Fibroblast of skin of left biceps (primary cell): Measurements from ENCODE around the gene CMBL.
"Not testable (repeated sequence)": the region's sequence is repeated elsewhere in the genome, so short reads cannot be mapped to it uniquely, and the experiment has no call there.

ENCODE experiments used
- DNase-seq, 2 experiments: peaks; one replicate each; pipeline ENCODE4 v3.0.0-alpha.2; 2013; ENCODE audit warnings: low read depth in 2 of 2

Gene CMBL

GRCh38 chr5:10285362-10285761 is 22.3 kb downstream of the CMBL start:
- not testable (repeated sequence) for DNase-seq

- peak in 1 of 2 experiments; percentile 28 for DNase-seq
Measured at GRCh38 chr5:10283927-10284635, 23.6 kb downstream of the CMBL start.

GRCh38 chr5:10279925-10280720 is 27.6 kb downstream of the CMBL start:
- no peak for DNase-seq

DNA sequence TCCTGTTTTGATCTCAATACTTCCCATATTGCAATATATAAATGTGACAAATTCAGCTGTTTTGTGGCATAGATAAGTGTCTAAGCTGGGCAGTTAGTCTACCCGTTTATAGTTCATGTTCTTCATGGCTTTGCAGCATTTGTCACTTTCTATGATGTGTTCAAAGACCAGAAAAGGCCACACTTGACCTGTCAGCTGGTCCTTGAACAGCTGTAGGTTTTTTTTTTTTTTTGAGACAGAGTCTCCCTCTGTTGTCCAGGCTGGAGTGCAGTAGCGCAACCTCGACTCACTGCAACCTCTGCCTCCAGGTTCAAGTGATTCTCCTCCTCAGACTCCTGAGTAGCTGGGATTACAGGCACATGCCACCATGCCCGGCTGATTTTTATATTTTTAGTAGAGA is 28.4 kb downstream of the CMBL start:
- DNase-seq = no peak

GRCh38 chr5:10278658-10279279 is 28.9 kb downstream of the CMBL start:
- no peak for DNase-seq

DNA sequence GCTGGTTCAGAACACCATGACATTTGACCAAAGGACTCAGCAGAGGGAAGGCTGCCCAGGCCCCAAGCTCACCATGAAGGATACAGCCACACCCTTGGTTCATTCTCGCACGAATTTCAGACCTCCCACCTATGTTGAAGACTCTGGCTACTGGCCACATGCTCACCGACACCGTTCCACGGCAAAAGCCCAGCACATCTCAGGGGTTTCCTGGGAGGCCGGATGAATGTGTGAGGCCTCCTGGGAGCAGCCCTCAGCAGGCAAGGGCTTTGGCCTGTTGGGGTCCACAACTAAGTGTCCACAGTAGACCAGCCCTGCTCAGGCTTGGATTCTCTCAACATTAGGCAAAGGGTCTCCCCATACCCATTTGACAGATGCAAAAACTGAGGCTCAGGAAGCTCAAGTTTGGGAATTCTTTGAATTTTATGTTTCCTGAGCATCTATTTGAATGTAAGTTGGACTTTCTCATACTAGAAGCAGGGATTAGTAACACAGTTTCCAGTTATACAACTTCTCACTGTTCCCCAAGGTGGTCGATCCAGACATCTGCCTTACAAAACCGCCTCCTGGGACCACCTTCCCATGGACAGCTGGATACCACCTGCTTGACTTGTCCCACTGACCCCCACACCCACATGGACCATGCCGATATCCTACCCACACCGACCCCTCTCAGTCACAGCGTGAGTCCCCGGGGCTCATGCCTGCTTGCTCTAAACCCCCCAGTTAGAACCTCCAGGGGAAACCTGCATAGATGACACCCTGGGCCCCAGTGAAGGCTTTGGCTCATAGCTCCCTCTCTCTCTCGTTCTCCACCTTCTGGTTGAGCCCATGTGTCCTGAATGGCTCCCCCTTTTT is 29.7 kb downstream of the CMBL start:
- DNase-seq = no peak

DNA sequence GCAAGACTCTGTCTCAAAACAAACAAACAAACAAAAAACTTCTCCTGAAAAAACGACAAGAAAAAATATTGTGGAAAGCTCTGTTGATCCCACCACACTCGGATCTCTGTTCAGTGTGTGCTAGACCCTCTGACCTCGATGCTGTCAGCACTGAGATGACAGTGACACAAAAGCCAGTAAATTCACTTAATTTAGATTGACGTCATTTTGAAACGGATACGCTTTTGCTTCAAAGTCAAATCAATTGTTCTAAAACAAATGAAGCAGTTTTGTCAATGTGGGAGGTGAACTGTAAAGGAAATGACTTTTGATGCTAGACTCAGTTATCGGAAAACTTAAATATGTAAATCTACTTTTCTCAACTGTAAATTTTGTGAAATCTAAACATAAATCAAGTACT is 31.0 kb downstream of the CMBL start:
- no peak for DNase-seq

DNA sequence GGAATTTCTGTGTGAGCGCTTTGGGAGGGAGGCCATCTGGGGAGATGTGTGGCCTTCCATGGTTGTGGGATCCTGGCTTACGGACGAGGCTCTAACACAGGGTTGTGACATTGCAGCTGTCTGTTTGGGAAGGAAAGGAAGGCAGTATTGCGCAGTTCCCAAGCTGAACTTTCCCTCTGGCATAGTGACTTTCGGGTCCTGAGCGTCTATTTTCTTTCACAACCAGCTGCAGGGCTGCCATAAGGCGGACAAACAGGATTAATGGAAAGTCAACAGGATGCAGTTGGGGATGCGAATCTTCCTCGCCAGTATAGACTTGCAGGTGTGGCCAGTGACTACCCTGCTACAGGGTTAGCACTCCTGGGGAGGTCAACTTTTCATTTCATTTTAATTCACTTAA is 31.7 kb downstream of the CMBL start:
- DNase-seq = no peak

- no peak for DNase-seq
Measured at GRCh38 chr5:10275460-10275859, 32.2 kb downstream of the CMBL start.

DNA sequence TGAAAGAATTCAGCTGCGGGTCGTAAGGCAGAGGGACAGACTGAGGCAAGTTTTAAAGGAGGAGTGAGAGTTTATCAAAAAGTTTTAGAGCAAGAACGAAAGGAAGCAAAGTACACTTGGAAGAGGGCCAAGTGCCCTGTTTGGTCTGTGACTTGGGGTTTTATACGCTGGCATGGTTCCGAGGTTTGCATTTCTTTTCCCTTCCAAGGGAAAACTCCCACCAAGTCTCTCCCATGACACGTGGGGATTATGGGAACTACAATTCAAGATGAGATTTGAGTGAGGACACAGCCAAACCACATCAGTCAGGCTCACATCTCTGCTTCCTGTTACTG is 34.9 kb downstream of the CMBL start:
- not testable (repeated sequence) for DNase-seq

GRCh38 chr5:10272053-10272874 is 35.4 kb downstream of the CMBL start:
- DNase-seq = no peak

DNA sequence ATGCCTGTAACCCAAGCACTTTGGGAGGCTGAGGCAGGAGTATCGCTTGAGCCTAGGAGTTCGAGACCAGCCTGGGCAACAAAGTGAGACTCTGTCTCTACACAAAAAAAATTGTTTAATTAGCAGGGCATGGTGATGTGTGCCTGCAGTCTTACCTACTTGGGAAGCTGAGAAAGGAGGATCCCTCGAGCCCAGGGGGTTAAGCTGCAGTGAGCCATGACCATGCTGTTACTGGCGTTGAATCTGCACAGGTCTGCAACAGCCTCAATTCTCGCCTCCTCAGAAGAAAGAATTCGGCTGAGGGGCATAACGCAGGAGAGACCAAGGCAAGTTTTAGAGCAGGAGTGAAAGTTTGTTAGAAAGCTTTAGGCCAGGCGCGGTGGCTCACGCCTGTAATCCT is 39.6 kb downstream of the CMBL start:
- no peak for DNase-seq

GRCh38 chr5:10266839-10267238 is 40.9 kb downstream of the CMBL start:
- DNase-seq = no peak

DNA sequence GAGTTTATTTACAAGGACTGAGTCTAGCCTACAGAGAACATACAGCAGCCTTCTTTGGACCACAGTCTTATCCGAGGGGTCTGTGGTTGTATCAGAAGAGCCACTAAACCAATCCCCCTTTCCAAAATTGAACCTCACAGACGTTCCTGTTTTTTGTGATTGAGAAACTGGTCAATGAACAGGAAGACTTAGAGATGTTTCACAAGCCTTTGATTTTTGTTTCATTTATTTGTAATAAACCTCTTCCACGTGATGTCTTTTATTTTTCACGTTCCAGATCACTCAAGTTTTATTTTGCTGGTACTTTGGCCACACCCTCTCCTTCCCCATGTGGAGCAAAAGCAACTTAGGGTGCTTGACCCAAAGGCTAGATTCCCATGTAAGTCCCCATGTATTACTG is 41.6 kb downstream of the CMBL start:
- no peak for DNase-seq

GRCh38 chr5:10265245-10266109 is 42.2 kb downstream of the CMBL start:
- DNase-seq = no peak

GRCh38 chr5:10264604-10265003 is 43.1 kb downstream of the CMBL start:
- DNase-seq = peak; percentile 26 to 34

DNA sequence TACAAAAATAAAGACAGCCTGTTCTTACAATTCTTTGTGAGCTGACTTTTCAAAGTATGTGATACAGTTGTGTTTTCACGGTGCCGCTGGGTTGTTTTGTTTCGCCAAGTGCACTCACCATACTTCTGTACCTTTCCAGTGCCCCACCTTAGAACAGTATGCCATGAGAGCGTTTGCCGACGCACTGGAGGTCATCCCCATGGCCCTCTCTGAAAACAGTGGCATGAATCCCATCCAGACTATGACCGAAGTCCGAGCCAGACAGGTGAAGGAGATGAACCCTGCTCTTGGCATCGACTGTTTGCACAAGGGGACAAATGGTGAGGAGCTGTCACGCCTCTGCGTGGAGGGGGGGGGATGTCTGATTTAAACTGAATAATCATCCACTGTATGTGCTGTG is 44.7 kb downstream of the CMBL start:
- no peak for DNase-seq

DNA sequence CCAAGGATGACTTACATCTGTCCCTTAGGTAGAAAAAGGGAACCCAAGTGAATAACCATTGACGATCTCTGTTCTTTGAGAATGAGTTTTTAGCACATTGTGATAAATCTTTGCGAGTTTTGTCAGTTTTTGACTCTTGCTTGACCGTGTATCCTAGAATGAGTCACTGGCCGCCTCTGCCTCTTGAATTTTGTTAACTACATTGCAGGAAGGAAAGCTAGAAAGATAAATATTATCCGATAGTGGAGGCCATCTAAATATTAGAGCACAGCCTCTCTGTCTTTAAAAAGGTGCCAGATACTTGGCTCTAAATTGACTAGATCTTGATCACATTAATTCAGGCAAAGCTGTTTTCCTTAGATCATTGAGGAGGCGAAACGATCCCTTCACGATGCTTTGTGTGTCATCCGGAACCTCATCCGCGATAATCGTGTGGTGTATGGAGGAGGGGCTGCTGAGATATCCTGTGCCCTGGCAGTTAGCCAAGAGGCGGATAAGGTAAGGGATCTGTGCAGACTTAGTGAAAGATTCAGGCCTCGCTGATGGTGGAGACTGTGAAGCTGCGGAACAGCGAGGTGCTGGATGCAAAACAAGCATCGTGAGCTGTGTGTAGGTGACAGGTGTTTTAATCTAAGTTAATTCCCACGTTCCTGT is 45.5 kb downstream of the CMBL start:
- no peak for DNase-seq

GRCh38 chr5:10261065-10261464 is 46.6 kb downstream of the CMBL start:
- no peak for DNase-seq

DNA sequence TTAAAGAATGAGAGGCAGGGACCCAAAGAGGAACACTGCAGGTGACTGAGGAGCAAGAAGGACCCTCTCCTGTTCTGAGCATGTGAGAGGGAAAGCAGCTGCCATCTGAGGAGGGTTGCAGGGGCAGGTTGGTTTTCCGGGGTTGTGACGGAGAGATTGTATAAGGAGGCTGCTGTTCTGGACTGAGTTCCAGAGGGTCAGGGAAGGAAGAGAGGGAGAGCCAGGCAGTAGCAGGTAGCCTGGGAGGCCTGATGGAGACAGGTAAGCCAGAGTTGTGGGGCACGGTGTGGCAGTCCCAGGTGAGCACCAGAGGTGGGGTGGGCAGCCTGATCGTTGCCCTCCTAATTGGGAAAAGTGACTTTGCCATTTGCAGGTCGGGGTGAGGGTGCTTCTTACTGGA is 47.8 kb downstream of the CMBL start:
- DNase-seq = no peak
